HG03097 (cell line): ENCODE data around the gene SAPCD1.

Source experiments
- ATAC-seq: cut with Tn5 transposase; IDR thresholded peaks from one replicate; pipeline ENCODE4 v1.9.1; 2021; ENCODE audit not compliant: unreplicated experiment, low FRiP score

SAPCD1 gene

DNA sequence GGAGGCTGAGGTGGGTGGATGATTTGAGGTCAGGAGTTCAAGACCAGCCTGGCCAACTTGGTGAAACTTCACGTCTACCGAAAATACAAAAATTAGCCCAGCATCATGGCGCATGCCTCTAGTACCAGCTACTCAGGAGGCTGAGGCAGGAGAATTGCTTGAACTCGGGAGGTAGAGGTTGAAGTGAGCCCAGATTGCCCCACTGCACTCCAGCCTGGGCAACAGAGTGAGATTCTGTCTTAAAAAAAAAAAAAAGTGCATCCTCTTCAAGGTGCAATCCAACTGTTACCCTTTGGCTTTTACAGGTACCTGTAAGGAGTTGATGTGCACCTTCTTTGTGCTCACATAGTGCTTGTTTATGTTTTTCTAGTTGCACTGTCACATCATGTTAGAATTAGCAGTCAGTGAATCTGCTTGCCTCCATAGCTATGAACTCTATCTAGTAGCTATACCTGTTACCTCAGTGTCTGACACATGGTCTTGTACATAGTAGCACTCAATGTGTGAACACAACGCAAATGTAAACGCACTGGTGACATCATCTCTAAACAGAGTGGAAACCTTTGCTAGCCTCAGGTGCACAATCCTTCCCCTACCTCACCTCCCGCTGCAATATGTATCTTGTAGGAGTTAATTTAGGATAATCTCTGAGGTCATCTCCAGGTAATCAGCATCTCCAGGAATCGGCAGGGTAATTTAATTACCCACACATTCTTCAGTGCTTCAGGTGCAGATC lies 13.0 kb upstream of the SAPCD1 start:
- no peak for ATAC-seq

DNA sequence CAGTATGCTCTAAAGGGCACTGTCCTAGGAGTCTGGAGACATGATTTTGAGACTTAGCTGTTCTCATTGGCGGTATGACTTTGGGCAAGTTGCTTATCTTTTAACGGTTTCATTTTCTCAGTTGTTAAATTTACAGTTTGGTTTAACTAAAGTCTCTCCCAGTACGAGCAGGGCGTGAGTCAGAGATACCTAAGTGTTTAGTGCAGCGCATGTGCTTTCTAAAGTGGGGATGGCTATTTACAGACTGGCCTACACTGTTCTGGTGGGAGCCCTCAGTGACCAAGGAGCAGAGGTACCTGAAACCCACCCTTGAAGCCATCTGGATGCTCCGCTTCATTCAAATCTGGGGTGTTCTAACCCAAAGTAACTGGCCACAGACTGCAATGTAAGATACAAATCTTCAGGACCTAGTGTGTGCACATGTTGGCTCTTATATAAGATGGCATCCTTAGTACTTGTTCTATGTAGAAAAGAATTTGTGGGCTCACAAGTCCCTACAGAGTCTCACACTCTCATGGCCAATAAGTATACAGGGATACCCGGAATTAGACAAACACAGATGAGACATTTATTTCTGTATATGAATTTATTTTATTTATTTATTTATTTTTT lies 11.9 kb upstream of the SAPCD1 start:
- ATAC-seq, result no peak

DNA sequence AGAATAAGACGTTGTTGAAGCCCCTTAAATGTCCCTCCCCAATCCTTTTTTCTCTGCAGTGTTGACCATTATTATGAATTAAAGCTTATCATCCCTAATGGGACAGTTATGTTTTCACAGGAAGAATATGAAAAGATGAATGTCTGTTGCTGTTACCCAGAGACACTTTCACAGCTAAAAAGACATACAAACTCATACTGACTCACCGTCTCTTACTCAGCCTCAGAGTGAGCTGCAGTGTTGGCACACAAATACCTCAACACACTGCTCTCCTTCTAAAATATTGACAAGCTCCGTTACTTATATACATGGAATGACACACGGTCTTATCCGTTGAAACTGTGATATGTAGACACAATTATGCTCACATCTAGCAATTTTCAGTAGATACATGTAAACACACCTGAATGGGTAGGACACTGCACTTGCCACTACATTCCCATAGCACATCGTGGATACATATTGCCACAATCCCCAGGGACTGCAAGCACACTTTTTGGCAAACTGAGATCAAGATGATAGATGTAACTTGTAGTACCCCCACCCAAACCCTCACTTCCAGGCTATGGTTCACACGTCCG lies 9.6 kb upstream of the SAPCD1 start:
- ATAC-seq, result no peak

DNA sequence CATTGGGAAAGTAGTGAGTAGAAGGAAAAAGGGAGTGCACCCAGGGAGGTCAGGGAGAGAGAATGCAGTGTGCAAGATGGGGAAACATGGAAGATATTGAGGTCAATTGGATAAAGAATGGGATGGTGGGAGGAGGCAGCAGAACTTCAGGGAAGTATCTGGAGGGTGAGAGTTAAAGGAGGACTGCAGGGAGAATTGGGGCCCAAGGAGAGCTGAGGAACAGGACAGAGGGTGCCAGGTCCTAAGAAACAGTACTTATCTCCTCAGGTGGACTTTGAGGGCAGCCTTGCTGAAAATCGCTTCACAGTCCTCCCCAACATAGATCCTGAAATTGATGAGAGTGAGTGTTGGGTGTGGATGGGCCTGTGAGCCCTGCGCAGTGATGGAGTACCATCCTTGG lies 4.2 kb upstream of the SAPCD1 start:
- ATAC-seq, result no peak

DNA sequence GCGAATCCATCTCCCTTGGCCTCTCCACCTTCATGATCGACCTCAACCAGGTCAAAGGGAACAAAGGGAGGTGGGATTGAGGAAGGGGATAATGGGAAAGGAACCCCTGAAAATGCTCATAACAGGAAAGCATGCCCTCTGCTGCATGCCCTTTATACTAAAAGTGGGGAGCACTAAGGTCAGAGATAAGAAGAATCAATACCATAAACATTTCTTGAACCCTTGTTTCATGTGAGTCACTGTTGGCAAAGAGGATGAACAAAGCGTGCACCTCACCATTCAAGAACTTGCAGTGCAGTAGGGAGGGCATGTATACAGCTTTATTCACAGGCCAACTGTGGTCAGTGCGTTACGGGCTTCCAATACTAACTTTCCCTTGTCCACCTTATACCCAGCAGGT lies 1.7 kb upstream of the SAPCD1 start:
- ATAC-seq, result no peak

DNA sequence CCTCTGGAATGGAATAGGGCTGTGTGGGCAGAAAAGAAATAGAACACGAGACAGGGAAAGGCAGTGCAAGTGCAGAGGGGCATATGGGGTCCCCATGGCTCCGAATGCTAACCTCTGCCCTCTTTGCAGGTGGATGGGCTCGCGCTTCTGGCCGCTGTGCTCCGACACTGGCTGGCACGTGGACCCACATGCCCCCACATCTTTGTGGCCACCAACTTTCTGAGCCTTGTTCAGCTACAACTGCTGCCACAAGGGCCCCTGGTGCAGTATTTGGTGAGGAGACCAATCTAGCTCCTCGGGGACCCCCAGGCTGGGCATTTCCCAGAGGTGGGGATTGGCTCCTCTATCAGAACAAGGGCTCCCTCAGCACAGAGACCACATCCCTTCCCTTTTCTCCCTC lies 1.1 kb upstream of the SAPCD1 start:
- ATAC-seq, result no peak

DNA sequence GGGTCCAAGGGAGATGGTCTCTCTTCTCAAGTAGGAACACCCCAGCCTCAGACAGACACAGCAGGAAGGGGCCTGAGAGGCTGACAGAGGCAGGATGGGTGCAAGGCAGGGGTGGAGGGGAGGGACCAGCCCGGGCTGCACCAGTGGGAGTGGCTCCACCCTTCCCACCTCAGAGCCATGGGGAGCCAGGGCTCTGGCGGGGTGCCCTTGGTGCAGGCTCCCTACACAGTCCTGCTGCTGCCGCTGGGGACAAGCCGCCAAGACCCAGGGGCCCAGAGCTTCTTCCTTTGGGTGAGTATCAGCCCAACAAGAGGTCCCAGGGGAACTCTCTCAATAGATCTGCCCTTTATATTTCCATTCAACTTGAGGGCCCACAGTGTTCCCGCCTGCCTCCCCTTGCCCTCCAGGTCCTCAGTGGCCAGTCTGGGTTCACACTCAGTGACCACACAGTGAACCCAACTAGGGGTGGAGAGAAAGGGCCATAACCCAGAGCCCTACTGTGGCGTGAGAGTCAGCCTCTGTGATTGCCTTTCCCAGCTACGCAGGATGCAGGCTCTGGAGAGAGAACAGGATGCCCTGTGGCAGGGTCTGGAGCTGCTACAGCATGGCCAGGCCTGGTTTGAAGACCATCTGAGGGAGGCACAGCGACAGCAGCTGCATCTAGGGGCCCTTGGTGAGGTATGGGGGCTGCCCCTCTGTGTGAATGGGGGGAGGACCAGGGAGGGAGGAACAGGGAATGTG lies 592 bp downstream of the SAPCD1 start:
- ATAC-seq, result no peak

DNA sequence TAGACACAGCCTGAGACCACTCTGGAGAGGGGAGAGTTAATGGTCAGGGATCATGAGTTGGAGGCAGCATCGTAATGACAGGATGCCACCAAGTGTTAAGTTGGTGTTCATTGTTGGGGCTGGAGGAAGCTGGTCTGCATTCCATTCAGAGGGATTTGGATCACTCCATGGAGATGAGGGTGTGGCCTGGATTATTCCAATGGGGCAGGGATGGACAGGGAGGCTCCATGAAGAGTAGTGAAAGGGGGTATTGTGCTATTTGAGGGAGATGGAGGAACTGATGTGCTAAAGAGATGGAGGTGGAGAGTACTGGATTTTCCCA lies 1.1 kb downstream of the SAPCD1 start:
- ATAC-seq, result no peak

DNA sequence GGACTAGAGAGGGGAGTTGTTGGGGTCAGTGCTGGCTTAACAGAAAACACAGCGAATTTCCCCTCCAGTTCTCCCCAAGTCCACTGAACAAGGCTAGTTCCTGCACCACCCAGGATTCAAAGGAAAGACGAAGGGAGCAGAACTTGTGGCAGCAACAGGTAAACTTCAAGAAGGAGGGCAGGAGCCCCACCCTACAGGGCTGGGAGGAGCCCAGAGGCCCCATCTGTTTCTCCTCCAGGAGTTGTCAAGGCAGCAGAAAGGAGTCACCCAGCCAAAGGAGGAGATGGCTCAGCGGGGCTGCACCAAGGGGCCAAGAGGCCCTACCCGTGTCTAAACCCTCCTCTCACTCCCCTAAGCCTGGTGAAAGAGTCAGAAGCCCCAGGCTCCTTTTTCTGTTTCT lies 1.7 kb downstream of the SAPCD1 start:
- no peak for ATAC-seq

DNA sequence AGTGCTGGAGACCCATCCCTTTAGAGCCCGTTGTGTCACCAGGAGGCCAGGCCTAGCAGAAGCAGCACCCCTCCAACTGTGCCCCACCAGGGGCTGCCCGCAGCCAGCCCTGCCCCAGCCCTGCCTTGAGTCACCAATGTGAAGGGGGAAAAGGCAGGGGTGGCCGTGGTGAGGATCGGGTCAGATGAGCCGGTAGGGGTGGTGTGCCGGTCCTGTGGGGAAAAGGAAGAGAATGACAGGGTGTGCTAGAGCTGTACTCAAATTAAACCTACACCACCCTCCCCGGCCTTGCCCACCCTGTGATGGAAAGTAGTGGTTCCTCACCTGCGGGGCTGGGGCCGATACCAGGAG lies 3.1 kb downstream of the SAPCD1 start:
- no peak for ATAC-seq

DNA sequence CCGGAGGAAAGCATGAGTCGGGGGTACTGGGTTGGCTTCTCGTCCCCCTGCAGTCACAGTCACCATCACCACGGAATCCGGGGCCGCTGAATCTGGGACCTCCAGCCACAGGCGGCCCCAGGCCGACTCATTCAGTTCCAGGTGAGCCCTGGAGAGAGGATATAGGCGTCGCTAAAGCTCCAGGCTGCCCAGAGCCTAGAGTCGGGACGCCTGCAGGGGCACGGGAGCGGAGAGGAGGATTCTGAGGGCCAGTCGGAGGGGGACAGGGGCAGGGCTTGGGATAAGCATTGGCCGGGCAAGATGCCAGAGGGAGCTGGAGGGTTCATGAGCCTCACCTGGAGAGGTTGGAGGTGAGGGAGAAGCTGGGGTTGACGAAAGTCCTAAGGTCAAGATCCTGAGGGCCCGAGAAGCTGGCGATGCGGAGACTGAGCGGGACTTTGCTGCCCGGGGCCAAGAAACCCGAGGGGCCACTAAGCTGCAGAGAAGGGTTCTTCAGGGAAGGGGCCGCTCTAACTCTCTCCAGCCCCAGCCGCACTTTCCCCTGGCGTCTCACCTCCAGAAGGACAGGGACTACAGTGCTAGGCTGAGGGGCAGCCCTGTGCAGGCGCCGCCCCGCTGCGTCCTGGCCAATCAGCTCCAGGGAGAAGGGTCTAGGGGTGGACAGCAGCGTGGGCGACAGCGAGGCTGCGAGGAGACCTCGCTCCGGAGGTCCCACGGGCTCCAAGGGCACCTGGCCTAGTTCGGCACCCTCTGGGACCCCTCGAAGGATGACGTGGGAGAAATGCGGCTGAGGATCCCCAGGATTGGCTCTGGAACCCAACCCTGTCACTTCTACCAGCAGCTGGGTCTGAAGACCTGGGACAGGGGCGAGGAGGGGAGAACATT lies 3.7 kb downstream of the SAPCD1 start:
- ATAC-seq, result no peak

DNA sequence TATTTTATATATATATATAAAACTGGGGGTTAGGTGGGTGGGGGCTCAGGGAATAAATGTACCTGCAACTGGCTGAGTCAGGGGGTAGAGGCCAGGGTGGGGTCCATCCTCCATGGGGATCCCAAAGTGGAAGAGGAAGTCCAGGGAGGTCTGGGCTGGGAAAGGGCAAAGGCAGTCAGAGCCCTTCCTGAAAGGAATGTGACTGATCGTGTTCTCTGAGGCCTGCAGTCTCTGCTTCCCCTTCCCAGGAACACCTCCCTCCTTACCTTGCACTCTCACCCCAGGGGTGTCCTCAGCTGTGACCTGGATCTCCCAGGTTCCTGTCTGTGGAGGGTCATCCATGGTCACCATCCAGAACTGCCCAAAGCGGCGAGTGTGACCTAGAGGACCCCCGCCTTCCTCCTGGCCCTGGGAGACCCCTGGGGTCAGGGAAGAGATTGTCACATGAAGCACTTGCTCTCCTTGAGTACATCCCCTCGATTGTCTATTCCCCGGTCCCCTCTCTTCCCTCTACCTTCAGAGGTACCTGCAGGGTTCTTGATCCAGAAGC lies 4.7 kb downstream of the SAPCD1 start:
- no peak for ATAC-seq

DNA sequence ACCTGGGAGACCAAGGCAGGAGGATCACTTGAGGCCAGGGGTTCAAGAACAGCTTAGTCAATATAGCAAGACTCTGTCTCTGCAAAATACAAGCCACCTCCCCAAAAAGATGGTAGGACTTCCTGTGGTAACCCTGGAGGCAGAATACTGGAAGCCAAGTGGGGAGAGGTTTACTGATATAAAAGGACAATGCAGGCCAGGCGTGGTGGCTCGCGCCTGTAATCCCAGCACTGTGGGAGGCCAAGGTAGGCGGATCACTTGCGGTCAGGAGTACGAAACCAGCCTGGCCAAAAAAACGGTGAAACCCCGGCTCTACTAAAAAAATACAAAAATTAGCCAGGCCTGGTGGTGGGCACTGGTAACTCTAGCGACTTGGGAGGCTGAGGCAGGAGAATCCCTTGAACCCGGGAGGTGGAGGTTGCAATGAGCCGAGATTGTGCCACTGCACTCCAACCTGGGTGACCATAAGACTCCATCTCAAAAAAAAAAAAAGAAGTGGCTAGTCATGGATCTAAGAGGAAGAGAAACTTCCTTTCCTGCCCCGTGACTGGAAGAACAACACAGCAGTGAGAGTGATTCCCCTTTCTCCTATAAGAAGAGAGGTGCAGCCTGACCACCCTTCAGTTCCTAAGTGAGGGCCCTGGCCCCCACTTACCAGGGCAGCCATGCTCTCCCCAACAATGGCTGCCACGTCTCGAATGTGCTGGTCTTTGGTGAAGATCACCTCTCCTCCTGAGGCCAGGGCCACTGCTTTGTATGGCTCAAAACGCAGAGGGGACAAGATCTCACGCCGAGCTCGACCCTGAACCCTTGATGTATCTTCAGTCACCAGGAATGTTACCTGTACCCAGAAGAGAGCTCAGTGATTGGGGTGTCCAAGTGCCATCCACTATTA lies 6.2 kb downstream of the SAPCD1 start:
- ATAC-seq, result no peak

DNA sequence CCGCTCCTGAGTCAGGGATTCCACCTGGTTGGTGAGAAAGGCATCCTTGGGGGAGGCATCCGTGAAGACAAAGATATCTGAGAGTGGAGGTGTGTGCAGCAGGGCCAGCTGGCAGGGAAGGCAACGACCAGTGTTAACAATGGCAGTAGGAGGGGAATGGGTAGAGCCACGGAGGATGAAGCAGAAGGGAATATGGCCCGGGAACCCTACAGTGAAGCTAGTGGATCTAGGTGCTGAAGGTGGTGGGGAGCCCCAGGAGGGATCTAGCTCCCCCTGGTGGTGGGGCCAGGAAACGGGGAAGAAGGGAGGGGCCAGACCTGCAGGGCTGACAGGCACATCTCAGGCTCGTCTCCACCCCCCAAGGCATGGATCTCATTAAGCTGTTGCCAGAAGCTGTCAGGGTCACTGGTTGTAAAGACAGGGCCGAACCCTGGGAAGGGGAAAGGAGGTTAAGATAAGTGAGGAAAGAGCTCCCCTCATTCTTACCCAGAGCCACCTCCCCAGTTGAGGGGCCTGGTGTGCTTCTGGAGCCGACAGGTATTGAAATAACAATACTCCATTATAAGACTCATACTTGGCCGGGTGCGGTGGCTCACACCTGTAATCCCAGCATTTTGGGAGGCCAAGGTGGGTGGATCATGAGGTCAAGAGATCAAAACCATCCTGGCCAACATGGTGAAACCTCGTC lies 7.4 kb downstream of the SAPCD1 start:
- no peak for ATAC-seq

DNA sequence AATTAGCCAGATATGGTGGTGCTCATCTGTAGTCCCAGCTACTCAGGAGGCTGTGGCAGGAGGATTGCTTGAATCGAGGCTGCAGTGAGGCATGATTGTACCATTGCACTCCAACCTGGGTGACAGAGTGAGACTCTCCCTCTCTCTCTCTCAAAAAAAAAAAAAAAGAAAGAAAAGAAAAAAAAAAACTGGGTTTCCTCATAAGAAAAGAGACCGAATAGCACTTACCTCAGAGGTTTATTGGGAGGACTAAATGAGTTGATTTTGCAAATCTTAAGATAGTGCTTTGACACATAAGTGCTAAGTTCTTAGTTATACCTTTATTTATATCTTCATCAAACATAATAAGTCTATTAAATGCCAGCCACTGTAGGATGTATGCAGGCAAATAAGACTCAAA lies 8.4 kb downstream of the SAPCD1 start:
- no peak for ATAC-seq

DNA sequence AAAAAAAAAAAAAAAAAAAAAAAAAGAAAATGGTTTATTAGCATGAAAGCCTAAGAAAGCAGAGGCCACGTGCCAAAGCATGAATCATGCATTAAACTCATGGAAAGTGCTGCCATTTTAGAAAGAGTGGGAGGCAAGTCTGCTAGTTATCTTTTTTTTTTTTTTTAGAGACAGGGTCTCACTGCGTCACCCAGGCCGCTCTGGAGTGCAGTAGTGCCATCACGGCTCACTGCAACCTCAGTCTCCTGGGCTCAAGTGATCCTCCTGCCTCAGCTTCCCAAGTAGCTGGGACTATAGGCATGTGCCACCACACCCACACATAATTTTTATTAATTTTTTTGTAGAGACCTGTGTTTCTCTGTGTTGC lies 9.5 kb downstream of the SAPCD1 start:
- no peak for ATAC-seq

DNA sequence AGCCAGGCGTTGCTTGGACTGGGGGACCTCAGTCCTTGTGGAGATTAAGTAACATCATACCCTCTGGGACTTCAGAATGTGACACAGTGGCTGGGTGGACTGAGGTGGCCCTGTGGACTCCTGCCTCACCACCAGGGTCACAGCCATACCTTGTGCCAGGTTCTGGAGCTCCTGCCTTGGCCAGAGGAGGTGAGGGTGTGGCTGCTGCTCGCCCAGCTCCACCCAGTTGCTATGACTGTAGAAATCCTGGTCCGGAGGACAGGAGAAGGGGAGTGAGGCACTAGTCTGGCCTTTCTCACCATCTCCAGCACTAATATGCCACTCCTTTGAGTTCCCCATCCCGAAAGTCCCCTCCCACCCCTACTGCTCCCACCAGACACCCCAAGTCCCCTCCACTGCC lies 12.7 kb downstream of the SAPCD1 start:
- ATAC-seq, result no peak

DNA sequence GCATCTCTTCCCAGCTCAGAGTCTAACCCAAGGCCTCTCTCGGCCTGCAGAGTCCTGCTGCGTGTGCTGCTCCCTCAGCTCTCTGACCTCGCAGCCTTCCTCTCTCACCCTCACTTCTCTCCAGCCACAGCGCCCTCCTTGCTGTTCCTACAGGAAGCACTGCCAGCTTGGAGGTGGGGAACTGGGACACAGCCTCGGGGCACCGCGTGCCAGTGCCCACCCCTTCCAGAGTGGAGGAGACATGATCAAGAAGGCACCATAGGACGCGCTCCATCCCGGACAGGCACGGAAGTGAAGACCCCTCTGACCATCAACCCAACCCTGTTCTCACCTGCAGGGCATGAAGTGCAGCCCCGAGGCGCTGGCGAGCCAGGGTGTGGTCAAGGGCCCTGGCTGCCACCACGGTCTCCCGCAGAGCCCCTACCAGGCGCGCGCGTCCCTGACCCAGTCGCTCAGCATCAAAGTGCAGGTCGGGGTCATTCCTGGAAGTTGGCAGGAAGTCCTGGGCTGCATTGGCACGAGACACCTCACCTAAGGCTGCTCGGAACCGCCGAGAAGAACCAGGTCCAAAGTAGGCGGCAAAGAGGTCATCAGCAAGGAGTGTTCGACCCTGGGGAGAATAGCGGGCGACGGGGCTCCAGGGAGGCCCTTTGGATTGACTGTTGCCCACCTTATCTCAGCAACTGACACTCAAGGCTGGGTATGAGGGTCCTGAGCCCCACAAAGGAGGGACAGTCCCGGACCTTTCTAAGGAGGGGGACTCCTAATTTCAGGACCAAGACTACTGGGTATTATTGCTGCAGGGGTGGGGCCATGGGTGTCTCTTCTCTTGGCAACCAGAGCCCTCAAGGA lies 13.4 kb downstream of the SAPCD1 start:
- no peak for ATAC-seq
